GM23248 (cell line): ENCODE results near the gene ARHGEF4.

Experiments used
- EZH2 ChIP-seq: fragments of 200-600 bp; sonication (generic); IDR thresholded peaks from 2 replicates; pipeline ENCODE4 v1.6.1; 2018; ENCODE audit warnings: antibody characterized with exemption, mild to moderate bottlenecking; ENCODE audit not compliant: insufficient read depth, poor library complexity, severe bottlenecking
- EZH2phosphoT487 ChIP-seq: fragments of 200-600 bp; sonication (generic); IDR thresholded peaks from 2 replicates; pipeline ENCODE4 v1.6.1; 2018; ENCODE audit warnings: antibody characterized with exemption, moderate library complexity, mild to moderate bottlenecking, low read depth; ENCODE audit not compliant: insufficient read depth

- TF ChIP-seq EZH2phosphoT487: no peak
- TF ChIP-seq EZH2: no peak
Measured at GRCh38 chr2:131052741-131053263, 216.1 kb downstream of the ARHGEF4 start.
